IPS-NIHi11 (cell line): Measurements from ENCODE around the gene DLGAP3.

Experiments used
- DNase-seq: peaks from one replicate; pipeline ENCODE4 v3.0.0; 2012; ENCODE audit warnings: mixed read lengths, low spot score

DLGAP3 gene

GRCh38 chr1:34904236-34905097 is 25.0 kb downstream of the DLGAP3 start:
- no peak for DNase-seq

DNA sequence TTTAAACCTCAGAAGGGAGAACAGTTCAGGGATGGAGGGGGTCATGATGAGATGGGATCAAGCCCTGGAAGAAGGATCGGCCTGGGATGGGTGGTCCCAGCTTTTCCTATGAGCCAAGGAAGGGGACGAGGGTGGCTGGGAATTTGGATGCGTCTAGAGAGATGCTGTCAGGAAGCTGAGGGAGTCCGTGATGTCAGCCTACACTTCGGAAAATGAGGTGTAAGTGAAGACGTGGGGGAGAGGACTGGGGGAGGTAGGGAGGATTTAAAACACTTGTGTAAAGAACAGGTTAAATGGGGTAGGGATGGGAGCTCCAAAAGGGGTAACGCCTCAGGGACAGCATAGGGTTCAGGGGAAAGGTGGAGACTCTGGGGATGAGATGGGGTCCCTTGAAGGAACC is 27.5 kb downstream of the DLGAP3 start:
- DNase-seq, result no peak

GRCh38 chr1:34900775-34901502 is 28.5 kb downstream of the DLGAP3 start:
- no peak for DNase-seq

DNA sequence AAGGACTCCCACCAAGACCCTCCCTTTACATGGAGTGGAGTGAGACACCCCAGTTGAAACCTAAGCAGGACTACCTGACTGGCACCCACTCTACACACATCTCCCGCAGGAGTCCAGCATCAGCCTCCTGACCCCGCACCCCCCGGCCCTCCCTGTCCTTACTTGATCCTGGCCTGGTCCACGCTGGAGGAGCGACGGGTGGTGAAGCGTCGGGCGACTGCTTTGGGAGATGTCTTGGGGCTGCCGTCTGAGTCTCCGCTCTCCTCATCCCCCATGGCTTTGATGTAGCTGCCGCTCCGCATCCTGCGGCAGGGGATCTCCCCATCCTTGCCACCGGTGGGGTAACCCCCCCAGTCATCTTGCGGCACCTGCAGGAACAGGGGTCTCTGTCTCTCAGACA is 29.5 kb downstream of the DLGAP3 start:
- no peak for DNase-seq

GRCh38 chr1:34899471-34899870 is 30.0 kb downstream of the DLGAP3 start:
- DNase-seq, result no peak

GRCh38 chr1:34898330-34898761 is 31.1 kb downstream of the DLGAP3 start:
- DNase-seq, result no peak

DNA sequence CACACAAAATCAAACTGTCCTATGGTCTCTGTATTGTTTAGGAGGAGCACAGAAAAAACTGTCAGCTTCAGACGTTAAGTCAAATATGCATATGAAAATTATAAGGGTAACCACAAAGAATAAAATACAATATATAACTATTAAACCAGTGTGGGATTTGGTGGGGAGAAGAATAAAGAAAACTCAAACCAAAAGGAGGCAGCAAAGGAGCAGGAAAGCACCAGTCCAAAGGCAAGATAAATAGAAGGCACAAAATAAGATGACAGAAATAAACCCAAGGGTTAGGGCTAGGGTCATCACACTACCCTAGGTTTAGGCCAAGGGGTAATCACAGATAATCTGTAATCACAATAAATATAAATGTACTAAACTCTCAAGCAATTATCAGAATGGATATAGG is 32.8 kb downstream of the DLGAP3 start:
- no peak for DNase-seq

DNA sequence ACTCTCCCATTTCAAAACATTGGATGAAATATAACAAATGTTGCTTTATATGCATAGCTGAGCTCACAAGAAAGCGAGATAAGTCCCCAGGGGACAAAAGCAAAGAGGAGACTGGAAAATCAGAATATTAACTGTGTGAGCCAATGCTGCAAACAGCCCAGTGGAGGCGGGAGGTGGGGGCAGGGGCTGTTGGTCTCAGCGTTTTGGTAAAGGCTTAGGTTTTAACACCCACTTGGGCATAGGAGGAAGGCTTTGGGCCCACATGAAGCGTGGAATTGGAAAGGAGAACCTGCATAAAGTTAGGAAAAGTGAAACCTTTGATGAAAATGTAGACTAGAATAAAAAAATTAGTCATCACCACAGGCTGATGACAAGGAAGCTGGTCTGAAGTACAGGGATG is 39.7 kb downstream of the DLGAP3 start:
- DNase-seq, result no peak

DNA sequence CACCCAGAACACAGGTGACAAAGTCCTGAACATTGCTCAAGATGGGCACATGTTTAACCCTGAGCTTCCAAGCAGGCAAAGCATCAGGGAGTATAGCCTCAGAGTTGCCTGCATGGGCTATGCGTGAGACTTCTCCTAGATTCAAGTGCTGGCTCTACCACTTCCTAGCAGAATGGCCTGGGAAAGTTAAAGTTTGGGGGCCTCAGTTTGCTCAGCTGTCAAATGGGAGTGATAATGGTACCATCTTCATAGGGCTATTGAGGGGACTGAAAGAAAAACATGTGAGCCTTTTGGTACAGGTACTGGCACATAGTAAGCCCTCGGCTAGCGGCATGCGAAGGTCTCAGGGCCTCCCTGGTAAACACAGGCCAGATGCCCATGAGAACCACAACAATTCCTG is 41.9 kb downstream of the DLGAP3 start:
- no peak for DNase-seq

DNA sequence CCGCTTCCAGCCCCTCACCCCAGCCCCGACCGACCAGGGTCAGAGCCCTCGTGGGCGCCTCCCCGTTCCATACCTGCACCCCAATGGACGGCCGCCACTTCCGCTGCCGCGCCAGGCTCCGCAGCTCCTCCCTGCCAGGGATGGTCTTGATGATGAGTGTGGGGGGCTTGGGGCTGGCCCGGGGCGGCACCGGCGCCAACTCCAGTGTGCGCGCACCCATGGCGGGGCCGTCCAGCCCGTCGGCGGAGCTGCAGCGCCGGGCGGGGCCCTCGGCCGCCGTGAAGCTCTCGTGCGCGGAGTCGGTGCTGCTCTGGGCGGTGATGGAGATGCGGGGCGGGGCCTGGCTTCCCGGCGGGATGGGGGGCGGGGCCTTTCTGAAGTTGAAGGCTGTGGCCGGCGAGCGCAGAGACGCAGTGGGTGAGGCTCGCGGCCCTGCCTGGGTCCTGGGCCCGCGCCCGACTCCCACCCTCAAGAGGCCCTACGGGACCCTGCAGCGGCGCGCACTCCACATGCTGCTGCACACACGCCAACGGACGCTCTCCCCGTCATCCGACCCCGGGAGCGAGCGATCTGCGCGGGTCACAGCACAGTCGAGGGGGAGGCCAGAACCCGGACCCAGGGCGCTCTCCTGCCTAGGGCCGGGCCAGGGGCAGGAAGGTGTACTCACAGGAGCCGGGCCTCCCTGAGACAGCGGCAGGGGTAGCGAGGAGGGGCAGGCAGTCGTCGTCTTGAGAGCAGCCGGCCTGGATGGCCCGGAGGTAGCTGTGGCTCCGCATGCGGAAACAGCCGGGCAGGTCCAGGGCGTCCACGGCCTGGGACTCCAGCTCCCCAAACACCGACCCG is 43.8 kb downstream of the DLGAP3 start:
- peak; percentile 85 for DNase-seq

GRCh38 chr1:34884961-34885360 is 44.5 kb downstream of the DLGAP3 start:
- peak; percentile 70 for DNase-seq

GRCh38 chr1:34884536-34884935 is 44.9 kb downstream of the DLGAP3 start:
- no peak for DNase-seq

DNA sequence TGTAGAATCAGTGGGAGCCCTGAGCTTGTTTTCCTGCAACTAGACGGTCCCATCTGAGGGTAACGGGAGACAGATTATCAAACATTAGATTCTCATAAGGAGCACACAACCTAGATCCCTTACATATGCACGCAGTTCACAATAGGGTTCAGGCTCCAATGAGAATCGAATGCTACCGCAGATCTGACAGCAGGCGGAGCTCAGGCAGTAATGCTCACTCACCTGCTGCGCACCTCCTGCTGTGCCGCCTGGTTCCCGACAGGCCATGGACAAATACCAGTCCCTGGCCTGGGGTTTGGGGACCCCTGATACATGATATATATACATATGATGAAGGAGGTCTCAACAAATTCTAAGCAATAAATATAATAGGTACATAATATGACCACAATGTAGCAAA is 50.2 kb downstream of the DLGAP3 start:
- DNase-seq, result no peak

DNA sequence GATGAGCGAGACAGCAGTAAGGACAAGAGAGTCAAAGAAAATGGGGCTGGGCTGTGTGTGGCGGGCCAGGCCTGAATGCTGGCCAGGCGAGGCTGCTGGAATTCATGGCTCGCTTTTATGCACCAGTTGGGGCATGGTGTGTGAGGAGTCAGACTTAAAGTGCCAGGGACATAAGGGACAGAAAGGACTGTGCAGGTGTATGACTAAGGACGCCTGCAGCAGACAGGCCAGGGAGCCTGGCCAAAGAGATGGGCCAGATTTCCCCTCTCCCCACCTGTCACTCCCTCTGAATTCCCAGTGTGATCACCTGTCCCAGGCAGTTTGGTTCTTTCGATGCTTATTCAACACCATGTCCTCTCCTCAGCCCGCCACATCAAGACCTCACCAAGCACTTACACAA is 53.0 kb downstream of the DLGAP3 start:
- DNase-seq, result no peak

DNA sequence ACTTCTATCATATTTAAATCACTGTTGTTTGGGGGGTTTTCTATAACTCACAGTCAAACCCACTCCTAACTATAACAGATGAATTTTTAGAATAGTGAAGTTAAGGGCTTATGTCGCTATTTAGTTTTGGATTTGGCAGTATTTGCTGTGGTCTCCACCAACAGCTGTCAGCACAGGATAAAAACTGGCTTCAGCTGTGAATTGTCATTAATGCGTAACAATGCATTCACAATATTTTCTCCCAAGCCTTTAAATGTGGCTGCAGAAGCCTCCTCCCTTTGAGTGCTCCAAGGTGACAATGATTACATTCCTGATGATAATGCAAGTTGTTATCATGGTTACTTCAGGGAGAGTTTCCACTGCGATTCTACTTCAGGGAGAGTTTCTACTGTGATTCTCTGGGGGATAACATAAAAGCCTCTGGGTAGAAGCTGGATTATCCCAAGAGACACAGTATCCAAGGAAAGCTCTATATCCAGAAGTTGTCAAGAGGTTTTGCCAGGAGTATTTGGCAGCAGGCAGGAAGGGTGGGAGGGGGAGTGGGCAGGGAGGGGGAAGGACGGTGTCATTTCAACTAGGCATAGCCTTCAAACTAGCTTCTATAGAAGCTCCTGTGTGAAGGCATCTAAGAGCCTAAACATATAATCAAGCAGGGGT is 55.0 kb downstream of the DLGAP3 start:
- DNase-seq, result no peak

DNA sequence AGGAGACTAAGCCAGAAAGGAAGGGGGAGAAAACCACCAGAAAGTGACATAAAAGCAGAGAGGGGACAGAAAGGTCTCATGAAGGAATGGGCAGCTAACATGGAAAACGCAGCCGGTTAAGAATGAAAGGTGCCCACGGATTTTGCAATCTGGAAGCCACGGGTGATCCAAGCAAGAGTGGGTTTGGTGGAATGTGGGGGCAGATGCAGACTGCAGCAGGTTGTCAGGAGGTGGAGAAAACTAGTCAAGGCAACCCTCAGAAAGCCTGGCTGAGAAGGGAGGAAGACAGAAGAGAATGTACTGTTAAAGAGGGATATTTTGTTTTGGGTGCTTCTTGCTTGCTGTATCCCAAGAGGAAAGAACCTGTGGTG is 57.3 kb downstream of the DLGAP3 start:
- DNase-seq, result no peak

GRCh38 chr1:34871443-34872132 is 57.9 kb downstream of the DLGAP3 start:
- DNase-seq, result no peak

DNA sequence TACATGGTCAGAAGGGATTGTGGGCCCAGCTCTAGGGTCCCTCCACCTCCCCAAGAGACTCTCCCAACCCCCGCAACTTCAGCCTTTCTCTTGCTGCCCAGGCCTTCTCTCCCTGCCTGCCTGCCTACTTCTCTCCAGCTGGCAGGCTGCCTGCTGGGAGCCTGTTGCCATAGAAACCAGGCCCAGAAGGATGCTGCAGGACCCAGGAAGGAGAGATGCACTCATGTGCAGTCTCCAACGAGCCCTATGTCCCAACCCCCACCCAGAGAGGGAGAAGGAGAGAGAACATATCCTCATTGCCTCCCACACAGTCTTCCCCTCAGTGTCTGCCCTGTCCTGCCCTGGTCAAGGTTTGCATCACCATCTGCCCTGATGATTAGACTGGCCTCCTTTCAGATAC is 59.1 kb downstream of the DLGAP3 start:
- no peak for DNase-seq

DNA sequence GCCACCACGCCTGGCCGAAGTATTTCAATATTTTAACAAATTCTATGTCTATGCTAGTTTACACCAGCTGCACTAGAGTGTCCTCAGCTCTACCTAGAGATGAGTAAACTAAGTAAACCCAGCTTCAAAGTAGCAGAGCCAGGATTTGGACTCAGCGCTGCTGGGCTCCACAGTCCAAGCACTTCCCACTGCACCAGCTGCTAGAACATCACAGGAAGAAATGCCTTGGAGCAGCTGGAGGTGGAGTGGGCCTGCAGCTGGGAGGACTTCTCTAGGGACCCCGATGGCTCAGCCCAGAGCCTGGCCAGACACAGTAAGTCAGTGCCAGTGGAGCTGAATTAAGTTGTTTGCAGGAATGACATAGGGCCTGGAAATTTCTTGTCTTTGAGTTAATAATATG is 59.7 kb downstream of the DLGAP3 start:
- DNase-seq, result no peak

GRCh38 chr1:34868230-34869049 is 61.0 kb downstream of the DLGAP3 start:
- DNase-seq, result no peak

- DNase-seq, result no peak
Measured at GRCh38 chr1:34867415-34867814, 62.0 kb downstream of the DLGAP3 start.
